Body of pancreas (tissue), 4 donors: ENCODE data around the gene ZNF266. TPM values are rescaled to one million over a fixed set of nuclear protein-coding genes. Genes with fewer than 3 reads are reported as not detected.

Experiments
- ATAC-seq: fragments of 150-250 bp; one replicate; pipeline ENCODE4 v1.9.1; 2016
- DNase-seq, 4 donors: peaks; one replicate each; pipeline ENCODE4 v3.0.0-alpha.2; 2019
- H3K27ac ChIP-seq, 4 donors: fragments of 200-600 bp; sonication (generic); 1 replicate in 3 of 4; 2 replicates in 1 of 4; pipeline versions ENCODE4 v1.5.1 to v1.6.1; 2016 to 2019; ENCODE audit warnings: mild to moderate bottlenecking in 1 of 4, mixed read lengths in 1 of 4, moderate library complexity in 1 of 4
- H3K27me3 ChIP-seq, 2 donors: fragments of 200-600 bp; sonication (generic); one replicate each; pipeline ENCODE4 v1.6.0; 2016; ENCODE audit warnings: mild to moderate bottlenecking in 1 of 2
- H3K36me3 ChIP-seq, 2 donors: fragments of 200-600 bp; sonication (generic); replicated peaks in 1 of 2; 2 replicates each; pipeline ENCODE4 v1.5.1; 2016; ENCODE audit warnings: low read depth in 2 of 2; ENCODE audit not compliant: insufficient read depth in 1 of 2
- H3K4me1 ChIP-seq: fragments of 200-600 bp; sonication (generic); one replicate; pipeline ENCODE4 v1.6.0; 2016
- H3K4me3 ChIP-seq, 2 donors: fragments of 200-600 bp; sonication (generic); 1 replicate in 1 of 2; 2 replicates in 1 of 2; pipeline ENCODE4 v1.5.1; 2016 to 2019
- H3K9me3 ChIP-seq, 3 donors: fragments of 200-600 bp; sonication (generic); 1 replicate in 2 of 3; 2 replicates in 1 of 3; pipeline ENCODE4 v1.5.1; 2016
- CTCF ChIP-seq, 7 experiments: fragments of 450-650 bp in 4 of 7; fragments of 200-600 bp in 3 of 7; sonication (generic) in 3 of 7; IDR thresholded peaks; one replicate each; pipeline ENCODE4 v1.5.1; 2016 to 2019; ENCODE audit warnings: antibody characterized with exemption in 7 of 7
- POLR2A ChIP-seq, 3 donors: fragments of 450-650 bp; IDR thresholded peaks; one replicate each; pipeline ENCODE4 v1.6.1; 2016; ENCODE audit warnings: antibody characterized with exemption in 3 of 3, mild to moderate bottlenecking in 2 of 3
- WGBS, 2 donors: methylation state at CpG; one replicate each; pipeline ENCODE4 v1.1.5; 2017; 5-methylcytosine and 5-hydroxymethylcytosine counted together
- intact Hi-C: fragments of 100-400 bp; cut with DNase I; formaldehyde crosslinking; loops from one replicate; pipeline ENCODE4 v1.15.1; 2023
- total RNA-seq, 2 donors: library from RNA; depleted of rRNA; stranded (reverse); fragments of >200 nt; gene quantifications; one replicate each; pipeline ENCODE4 v1.1.0, GENCODE V29; 2016

ZNF266 gene
- total RNA-seq, 2 donors from 2014 or later, result 12.2 to 13.7 TPM

- H3K36me3 ChIP-seq, result no peaks in the 10 kb centered on the region
- no peaks in the 10 kb centered on the region for H3K4me1 ChIP-seq
- no peak overlapping the region for H3K27ac ChIP-seq
- WGBS, 2 donors, result 62 to 69% methylated on average over 4 of the region's 4 CpGs
- DNase-seq, result no peak
- intact Hi-C loops, result no loop called here
- H3K4me3 ChIP-seq, result no peak overlapping the region
- ATAC-seq, result no peak
- peaks cover 0 to 50% (median 0%) of the 10 kb centered on the region in 3 donors for H3K9me3 ChIP-seq
- no peak for TF ChIP-seq POLR2A (IDR thresholded peaks at IDR 0.05)
- no peaks in the 10 kb centered on the region for H3K27me3 ChIP-seq
These were observed 26.6 kb upstream of the ZNF266 start for GRCh38 chr19:9461938-9462337.

GRCh38 chr19:9456018-9456689 is 20.8 kb upstream of the ZNF266 start:
- WGBS, 2 donors, result 69 to 82% methylated on average over 13 of the region's 13 CpGs
- H3K4me1 ChIP-seq, result no peaks in the 10 kb centered on the region
- no peak for ATAC-seq
- H3K27ac ChIP-seq, result no peak overlapping the region
- H3K27me3 ChIP-seq, result no peaks in the 10 kb centered on the region
- H3K9me3 ChIP-seq, result peaks cover 0 to 57% (median 0%) of the 10 kb centered on the region in 3 donors
- no peak for DNase-seq
- H3K4me3 ChIP-seq, result no peak overlapping the region
- intact Hi-C loops, result no loop called here
- no peaks in the 10 kb centered on the region for H3K36me3 ChIP-seq
- no peak for TF ChIP-seq CTCF (IDR thresholded peaks at IDR 0.05)
- TF ChIP-seq POLR2A (IDR thresholded peaks at IDR 0.05), result no peak

DNA sequence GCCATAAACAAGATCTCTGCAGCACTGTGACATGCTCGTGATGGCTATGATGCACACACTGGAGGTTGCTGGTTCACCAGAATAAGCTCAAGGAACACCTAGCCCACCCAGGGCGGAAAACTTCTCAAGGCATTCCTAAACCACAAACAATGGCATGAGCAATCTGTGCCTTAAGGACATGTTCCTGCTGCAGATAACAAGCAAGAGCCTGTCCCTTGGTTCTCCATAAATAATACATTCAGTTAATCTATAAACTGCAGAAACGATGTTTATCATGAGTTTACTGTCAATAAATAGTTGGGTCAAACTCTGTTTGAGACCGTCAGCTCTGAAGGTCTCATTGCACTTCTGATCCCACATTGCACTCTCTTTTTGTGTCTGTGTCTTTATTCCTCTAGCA is 18.6 kb upstream of the ZNF266 start:
- 63 to 87% methylated on average over 4 of the region's 4 CpGs for WGBS, 2 donors
- Histone ChIP-seq H3K4me3 (no peak overlapping the region), H3K36me3 (no peaks in the 10 kb centered on the region), H3K27ac (no peak overlapping the region), H3K27me3 (no peaks in the 10 kb centered on the region), H3K9me3 (peaks cover 0 to 69% (median 0%) of the 10 kb centered on the region in 3 donors), H3K4me1 (no peaks in the 10 kb centered on the region)
- intact Hi-C loops, result no loop called here
- ATAC-seq, result no peak
- no peak for TF ChIP-seq POLR2A (IDR thresholded peaks at IDR 0.05)
- TF ChIP-seq CTCF (IDR thresholded peaks at IDR 0.05), result no peak
- no peak for DNase-seq

- DNase-seq (no peak), ATAC-seq (no peak)
- H3K27ac ChIP-seq, result no peak overlapping the region
- intact Hi-C loops, result no loop called here
- H3K4me3 ChIP-seq, result no peak overlapping the region
- no peaks in the 10 kb centered on the region for H3K27me3 ChIP-seq
- TF ChIP-seq CTCF (IDR thresholded peaks at IDR 0.05), result no peak
- no peak for TF ChIP-seq POLR2A (IDR thresholded peaks at IDR 0.05)
- no peaks in the 10 kb centered on the region for H3K4me1 ChIP-seq
- H3K9me3 ChIP-seq, result peaks cover 0 to 39% (median 0%) of the 10 kb centered on the region in 3 donors
- WGBS, 2 donors, result 52 to 75% methylated on average over 1 of the region's 1 CpG
- H3K36me3 ChIP-seq, result no peaks in the 10 kb centered on the region
These were observed 9.7 kb upstream of the ZNF266 start for GRCh38 chr19:9445037-9445436.

GRCh38 chr19:9436358-9436757 is 985 bp upstream of the ZNF266 start:
- 66 to 79% methylated on average over 4 of the region's 4 CpGs for WGBS, 2 donors

More at GRCh38 chr19:9436358-9436757, 985 bp upstream of the ZNF266 start:
- Histone ChIP-seq H3K27ac (no peak overlapping the region), H3K36me3 (peaks cover 0 to 7% of the 10 kb centered on the region in 2 donors), H3K4me1 (peaks cover 20% of the 10 kb centered on the region), H3K27me3 (no peaks in the 10 kb centered on the region), H3K9me3 (no peaks in the 10 kb centered on the region), H3K4me3 (no peak overlapping the region)
- TF ChIP-seq POLR2A (IDR thresholded peaks at IDR 0.05) (no peak), CTCF (IDR thresholded peaks at IDR 0.05) (no peak)
- intact Hi-C loops, result no loop called here
- ATAC-seq (no peak), DNase-seq (no peak)
